HUDEP-2 (cell line): ENCODE measurements around the gene ATP11A.
A peak's percentile ranks its signal among the peaks of the same experiment; 100 is the strongest.

Source experiments
- DNase-seq, 76 experiments: peaks; one replicate each; lab custom pipeline; 2025; ENCODE audit not compliant: unreplicated experiment in 76 of 76; lab: John Stamatoyannopoulos, UW

Gene ATP11A

GRCh38 chr13:112888238-112889111 is 198.6 kb downstream of the ATP11A start:
- no peak for DNase-seq

GRCh38 chr13:112889351-112890290 is 199.8 kb downstream of the ATP11A start:
- no peak for DNase-seq

GRCh38 chr13:112890316-112891145 is 200.7 kb downstream of the ATP11A start:
- no peak for DNase-seq

- no peak for DNase-seq
Observed at GRCh38 chr13:112891477-112892401, 201.9 kb downstream of the ATP11A start.

- no peak for DNase-seq
Observed at GRCh38 chr13:112892426-112893206, 202.8 kb downstream of the ATP11A start.

- no peak for DNase-seq
Observed at GRCh38 chr13:112893207-112893569, 203.3 kb downstream of the ATP11A start.

- DNase-seq, result peak in 5 of 76 experiments; percentile 7 to 16 (median 10)
Observed at GRCh38 chr13:112893570-112894422, 204.0 kb downstream of the ATP11A start.

GRCh38 chr13:112894423-112894672 is 204.5 kb downstream of the ATP11A start:
- DNase-seq, result no peak

GRCh38 chr13:112894673-112895481 is 205.0 kb downstream of the ATP11A start:
- DNase-seq, result no peak

- DNase-seq, result no peak
Observed at GRCh38 chr13:112895521-112896465, 206.0 kb downstream of the ATP11A start.

- DNase-seq, result no peak
Observed at GRCh38 chr13:112896736-112897602, 207.1 kb downstream of the ATP11A start.

- no peak for DNase-seq
Observed at GRCh38 chr13:112897603-112897955, 207.7 kb downstream of the ATP11A start.

- DNase-seq, result no peak
Observed at GRCh38 chr13:112897956-112898620, 208.2 kb downstream of the ATP11A start.

GRCh38 chr13:112898621-112899280 is 208.9 kb downstream of the ATP11A start:
- DNase-seq, result no peak
